Activated CD8-positive, alpha-beta memory T cell treated with anti-CD3 and anti-CD28 coated beads, Interleukin-2, amount 10 ng/mL, durations not matched to agents 7 days and 5 days (primary cell): Measurements from ENCODE around the gene SF3A1. TPM values are rescaled to one million over a fixed set of nuclear protein-coding genes. Genes with fewer than 3 reads are reported as not detected.

Experiments
- ATAC-seq: fragments of 150-1000 bp; cut with Tn5 transposase; one replicate; pipeline ENCODE4 v1.10.0; 2021; ENCODE audit warnings: moderate library complexity
- CTCF ChIA-PET: fragments of 350-600 bp; sonication (Branson Sonifier 250); formaldehyde crosslinking; loops from one replicate; lab custom pipeline; 2021; ENCODE audit warnings: antibody characterized with exemption; lab: Charles Lee
- DNase-seq: peaks from one replicate; pipeline ENCODE4 v3.0.0-alpha.2; 2020
- H3K27ac Mint-ChIP-seq: one replicate; pipeline ENCODE4 v1.8.0; 2021; ENCODE audit warnings: mild to moderate bottlenecking, mixed read lengths
- H3K27me3 Mint-ChIP-seq: one replicate; pipeline ENCODE4 v1.8.0; 2021; ENCODE audit warnings: mixed read lengths
- H3K36me3 Mint-ChIP-seq: one replicate; pipeline ENCODE4 v1.8.0; 2021; ENCODE audit warnings: mild to moderate bottlenecking, mixed read lengths
- H3K4me1 Mint-ChIP-seq: one replicate; pipeline ENCODE4 v1.8.0; 2021; ENCODE audit warnings: mixed read lengths
- H3K4me3 Mint-ChIP-seq: one replicate; pipeline ENCODE4 v1.8.0; 2021; ENCODE audit warnings: mild to moderate bottlenecking, moderate library complexity, mixed read lengths
- H3K9me3 Mint-ChIP-seq: one replicate; pipeline ENCODE4 v1.8.0; 2022; ENCODE audit warnings: low read depth, mixed read lengths
- total RNA-seq, 2 experiments: library from RNA; stranded (reverse); gene quantifications; one replicate each; pipeline ENCODE4 v1.2.3, GENCODE V29; 2021

Gene SF3A1
- total RNA-seq, 2 experiments from 2014 or later = 214 to 267 TPM

- no peak overlapping the region for H3K27ac Mint-ChIP-seq
- peaks cover 9% of the 10 kb centered on the region for H3K4me1 Mint-ChIP-seq
- no peaks in the 10 kb centered on the region for H3K36me3 Mint-ChIP-seq
- H3K4me3 Mint-ChIP-seq = no peak overlapping the region
- ATAC-seq = peak; percentile 49
- no peaks in the 10 kb centered on the region for H3K27me3 Mint-ChIP-seq
- CTCF ChIA-PET = interaction anchor here (0.9 to 21.5 kb wide), 3 partner anchors 10 to 95 kb away, joined by 3 to 508 read pairs (median 12); partner anchors contain the start of gene CASTOR1
- no peaks in the 10 kb centered on the region for H3K9me3 Mint-ChIP-seq
- DNase-seq = peak; percentile 54
Measured at GRCh38 chr22:30381264-30381663, 24.6 kb upstream of the SF3A1 start.

DNA sequence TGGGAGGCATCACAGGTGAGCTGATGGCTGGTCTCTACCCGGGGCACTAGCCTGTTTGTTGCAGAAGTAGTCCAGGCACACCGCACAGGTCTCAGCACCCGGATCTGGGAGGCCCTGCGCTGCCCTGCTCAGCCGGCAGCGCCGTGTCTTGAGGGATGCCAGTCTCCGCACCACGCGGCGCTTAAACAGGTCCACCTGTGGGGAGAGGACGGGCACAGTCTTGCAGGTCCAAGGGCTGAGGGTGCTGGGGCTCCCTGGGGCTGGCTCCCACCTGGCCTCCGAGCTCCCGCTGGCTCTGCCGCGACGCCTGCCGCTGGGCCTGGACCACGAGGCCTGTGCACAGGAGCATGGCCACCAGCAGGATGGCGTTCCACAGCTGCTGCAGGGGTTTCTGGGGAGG, 23.3 kb upstream of the SF3A1 start:
- Mint-ChIP-seq H3K9me3 (no peaks in the 10 kb centered on the region), H3K27me3 (no peaks in the 10 kb centered on the region), H3K4me1 (peaks cover 7% of the 10 kb centered on the region), H3K27ac (no peak overlapping the region), H3K4me3 (no peak overlapping the region), H3K36me3 (no peaks in the 10 kb centered on the region)
- CTCF ChIA-PET = interaction anchor here (0.7 to 21.5 kb wide), 2 partner anchors 9 to 93 kb away, joined by 4 to 508 read pairs; partner anchors contain the start of gene CASTOR1
- DNase-seq (no peak), ATAC-seq (no peak)

DNA sequence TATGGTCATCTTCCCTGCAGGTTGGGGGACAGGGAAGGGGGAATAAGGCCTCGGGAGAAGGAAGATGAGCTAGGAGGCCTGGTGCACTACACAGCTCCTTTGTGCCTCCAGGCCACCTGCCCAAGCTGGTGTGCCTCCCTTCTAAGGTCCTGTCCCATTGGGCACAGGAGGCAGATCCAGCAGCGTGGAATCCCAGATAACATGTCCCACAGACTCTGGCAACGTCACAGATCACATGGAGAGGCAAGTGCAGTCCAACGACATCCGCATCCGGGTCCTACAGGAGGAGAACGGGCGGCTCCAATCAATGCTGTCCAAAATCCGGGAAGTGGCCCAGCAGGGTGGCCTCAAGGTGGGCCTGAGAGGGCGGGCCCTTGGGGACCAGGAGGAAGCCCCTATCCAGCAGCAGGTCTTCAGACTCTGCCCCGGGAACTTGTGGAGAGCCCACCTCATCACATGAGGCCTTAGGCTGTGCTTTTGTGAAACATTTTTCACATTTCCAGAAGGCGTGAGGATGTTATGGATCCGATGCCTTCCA, 18.7 kb upstream of the SF3A1 start:
- CTCF ChIA-PET = interaction anchor here (1.2 to 2.2 kb wide), 4 partner anchors 12 to 112 kb away, joined by 3 to 12 read pairs (median 3); no protein-coding TSS in a partner anchor
- ATAC-seq (no peak), DNase-seq (no peak)
- H3K36me3 Mint-ChIP-seq = no peaks in the 10 kb centered on the region
- H3K4me3 Mint-ChIP-seq = no peak overlapping the region
- H3K27ac Mint-ChIP-seq = no peak overlapping the region
- H3K9me3 Mint-ChIP-seq = no peaks in the 10 kb centered on the region
- no peaks in the 10 kb centered on the region for H3K27me3 Mint-ChIP-seq
- no peaks in the 10 kb centered on the region for H3K4me1 Mint-ChIP-seq

DNA sequence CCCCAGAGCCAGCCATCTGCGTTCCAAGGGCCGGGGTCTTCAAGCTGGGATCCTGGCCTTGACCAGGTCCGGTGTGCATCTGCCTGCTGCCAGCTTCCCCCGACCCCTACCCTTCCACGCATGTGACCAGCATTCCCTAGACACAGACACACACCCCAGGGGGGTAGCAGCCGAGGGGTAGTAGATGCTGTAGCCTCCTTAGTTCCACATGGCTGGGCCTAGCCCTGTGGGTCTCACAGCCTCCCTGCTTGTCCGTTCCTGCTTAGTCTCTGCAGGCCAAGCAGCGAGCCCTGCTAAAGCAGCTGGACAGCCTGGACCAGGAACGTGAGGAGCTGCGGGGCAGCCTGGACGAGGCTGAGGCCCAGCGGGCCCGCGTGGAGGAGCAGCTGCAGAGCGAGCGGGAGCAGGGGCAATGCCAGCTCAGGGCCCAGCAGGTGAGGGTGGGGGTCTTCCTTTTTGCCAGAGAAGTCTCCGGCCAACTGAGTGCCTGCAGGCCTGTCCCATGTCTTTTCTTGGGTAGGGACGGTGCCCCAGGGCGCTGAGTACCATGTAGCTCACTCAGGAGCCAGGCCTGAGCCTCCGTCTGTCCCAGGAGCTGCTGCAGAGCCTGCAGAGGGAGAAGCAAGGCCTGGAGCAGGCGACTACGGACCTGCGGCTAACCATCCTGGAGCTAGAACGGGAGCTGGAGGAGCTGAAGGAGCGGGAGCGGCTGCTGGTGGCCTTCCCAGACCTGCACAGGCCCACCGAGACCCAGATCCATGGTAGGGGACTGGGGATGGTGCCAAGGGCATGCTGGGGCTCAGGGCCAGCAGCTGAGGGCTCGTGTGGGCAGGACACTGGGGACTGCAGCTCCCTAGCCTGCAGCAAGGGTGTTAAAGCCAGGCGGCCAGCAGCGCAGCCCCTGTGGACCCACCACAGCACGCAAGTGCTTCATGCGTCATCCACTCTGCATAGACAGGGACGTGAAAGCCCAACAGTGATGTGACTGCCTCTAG, 16.9 kb upstream of the SF3A1 start:
- H3K27ac Mint-ChIP-seq = no peak overlapping the region
- ATAC-seq = no peak
- DNase-seq = no peak
- no peak overlapping the region for H3K4me3 Mint-ChIP-seq
- H3K27me3 Mint-ChIP-seq = no peaks in the 10 kb centered on the region
- no peaks in the 10 kb centered on the region for H3K9me3 Mint-ChIP-seq
- H3K4me1 Mint-ChIP-seq = no peaks in the 10 kb centered on the region
- no peaks in the 10 kb centered on the region for H3K36me3 Mint-ChIP-seq
- CTCF ChIA-PET = interaction anchor here (1.6 to 2.2 kb wide), 3 partner anchors 14 to 86 kb away, joined by 3 to 12 read pairs (median 5); no protein-coding TSS in a partner anchor

GRCh38 chr22:30372915-30373314, 16.2 kb upstream of the SF3A1 start:
- Mint-ChIP-seq H3K27me3 (no peaks in the 10 kb centered on the region), H3K4me1 (no peaks in the 10 kb centered on the region), H3K36me3 (no peaks in the 10 kb centered on the region), H3K9me3 (no peaks in the 10 kb centered on the region), H3K27ac (no peak overlapping the region), H3K4me3 (no peak overlapping the region)
- ATAC-seq = no peak
- DNase-seq = no peak
- CTCF ChIA-PET = interaction anchor here (1.8 kb wide), 1 partner anchor 15 kb away, joined by 5 read pairs; no protein-coding TSS in a partner anchor

DNA sequence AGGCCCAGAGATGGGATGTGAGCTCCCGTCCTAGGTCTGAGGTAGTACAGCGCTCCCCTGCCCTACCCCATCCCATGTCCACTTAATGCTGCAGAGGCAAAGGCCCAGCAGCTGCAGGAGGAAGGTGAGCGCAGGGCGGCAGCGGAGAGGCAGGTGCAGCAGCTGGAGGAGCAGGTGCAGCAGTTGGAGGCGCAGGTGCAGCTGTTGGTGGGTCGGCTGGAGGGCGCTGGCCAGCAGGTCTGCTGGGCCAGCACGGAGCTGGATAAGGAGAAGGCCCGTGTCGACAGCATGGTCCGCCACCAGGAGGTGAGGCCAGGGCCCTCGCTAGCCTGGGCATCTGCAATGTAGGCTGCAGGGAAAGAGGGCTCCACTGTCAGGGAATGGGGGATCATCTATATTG, 15.3 kb upstream of the SF3A1 start:
- CTCF ChIA-PET = interaction anchor here (1.8 kb wide), 1 partner anchor 16 kb away, joined by 5 read pairs; no protein-coding TSS in a partner anchor

GRCh38 chr22:30371321-30371720, 14.6 kb upstream of the SF3A1 start:
- no peak overlapping the region for H3K27ac Mint-ChIP-seq
- H3K27me3 Mint-ChIP-seq = no peaks in the 10 kb centered on the region
- no peaks in the 10 kb centered on the region for H3K4me1 Mint-ChIP-seq
- H3K9me3 Mint-ChIP-seq = no peaks in the 10 kb centered on the region
- ATAC-seq (no peak), DNase-seq (no peak)
- no peaks in the 10 kb centered on the region for H3K36me3 Mint-ChIP-seq
- CTCF ChIA-PET = interaction anchor here (1.8 kb wide), 1 partner anchor 16 kb away, joined by 5 read pairs; no protein-coding TSS in a partner anchor
- no peak overlapping the region for H3K4me3 Mint-ChIP-seq

More for the DNA sequence above, 15.3 kb upstream of the SF3A1 start:
- Mint-ChIP-seq H3K4me3 (no peak overlapping the region), H3K27ac (no peak overlapping the region), H3K4me1 (no peaks in the 10 kb centered on the region), H3K9me3 (no peaks in the 10 kb centered on the region), H3K27me3 (no peaks in the 10 kb centered on the region), H3K36me3 (no peaks in the 10 kb centered on the region)
- no peak for ATAC-seq
- no peak for DNase-seq

GRCh38 chr22:30370641-30371230, 14.0 kb upstream of the SF3A1 start:
- CTCF ChIA-PET = no interaction called here
- H3K27ac Mint-ChIP-seq = no peak overlapping the region
- no peaks in the 10 kb centered on the region for H3K27me3 Mint-ChIP-seq
- no peaks in the 10 kb centered on the region for H3K36me3 Mint-ChIP-seq
- ATAC-seq (no peak), DNase-seq (no peak)
- no peak overlapping the region for H3K4me3 Mint-ChIP-seq
- no peaks in the 10 kb centered on the region for H3K9me3 Mint-ChIP-seq
- no peaks in the 10 kb centered on the region for H3K4me1 Mint-ChIP-seq

GRCh38 chr22:30368420-30368819, 11.7 kb upstream of the SF3A1 start:
- CTCF ChIA-PET = interaction anchor here (1.2 to 1.8 kb wide), 6 partner anchors 9 to 113 kb away, joined by 3 to 9 read pairs (median 3); partner anchors contain the start of gene SF3A1
- Mint-ChIP-seq H3K27ac (no peak overlapping the region), H3K36me3 (no peaks in the 10 kb centered on the region), H3K9me3 (no peaks in the 10 kb centered on the region), H3K4me1 (no peaks in the 10 kb centered on the region), H3K27me3 (no peaks in the 10 kb centered on the region), H3K4me3 (no peak overlapping the region)
- ATAC-seq (no peak), DNase-seq (no peak)

DNA sequence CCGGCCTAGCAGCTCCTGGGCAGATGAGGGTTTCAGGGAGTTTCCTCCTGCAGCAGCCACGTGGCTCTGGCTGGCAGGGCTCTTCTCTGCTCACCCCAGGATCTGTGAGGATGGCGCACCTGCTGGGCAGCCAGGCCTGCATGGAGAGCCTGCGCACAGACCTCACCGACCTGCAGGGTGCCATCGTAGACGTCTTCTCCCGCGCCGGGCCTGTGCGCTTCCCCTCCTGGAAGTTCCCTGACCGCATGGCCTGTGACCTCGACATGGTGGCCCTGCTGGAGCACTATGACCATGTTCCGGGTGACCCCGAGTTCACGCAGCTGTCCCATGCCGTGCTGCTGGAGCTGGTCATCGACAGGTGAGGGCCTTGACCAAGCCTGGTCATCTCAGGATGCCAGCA, 9.2 kb upstream of the SF3A1 start:
- CTCF ChIA-PET = interaction anchor here (1.7 kb wide), 1 partner anchor 78 kb away, joined by 8 read pairs; no protein-coding TSS in a partner anchor
- Mint-ChIP-seq H3K27ac (no peak overlapping the region), H3K27me3 (no peaks in the 10 kb centered on the region), H3K4me1 (peaks cover 7% of the 10 kb centered on the region), H3K36me3 (no peaks in the 10 kb centered on the region), H3K4me3 (no peak overlapping the region), H3K9me3 (no peaks in the 10 kb centered on the region)
- DNase-seq (no peak), ATAC-seq (no peak)

- Mint-ChIP-seq H3K27ac (peak overlapping the region; percentile 28), H3K9me3 (no peaks in the 10 kb centered on the region), H3K27me3 (no peaks in the 10 kb centered on the region), H3K4me3 (no peak overlapping the region), H3K36me3 (no peaks in the 10 kb centered on the region), H3K4me1 (peaks cover 11% of the 10 kb centered on the region)
- DNase-seq (no peak), ATAC-seq (no peak)
- CTCF ChIA-PET = interaction anchor here (2.2 kb wide), 1 partner anchor 74 kb away, joined by 8 read pairs; the partner anchor contains the start of gene CASTOR1
Measured at GRCh38 chr22:30362651-30363281, 6.1 kb upstream of the SF3A1 start.

DNA sequence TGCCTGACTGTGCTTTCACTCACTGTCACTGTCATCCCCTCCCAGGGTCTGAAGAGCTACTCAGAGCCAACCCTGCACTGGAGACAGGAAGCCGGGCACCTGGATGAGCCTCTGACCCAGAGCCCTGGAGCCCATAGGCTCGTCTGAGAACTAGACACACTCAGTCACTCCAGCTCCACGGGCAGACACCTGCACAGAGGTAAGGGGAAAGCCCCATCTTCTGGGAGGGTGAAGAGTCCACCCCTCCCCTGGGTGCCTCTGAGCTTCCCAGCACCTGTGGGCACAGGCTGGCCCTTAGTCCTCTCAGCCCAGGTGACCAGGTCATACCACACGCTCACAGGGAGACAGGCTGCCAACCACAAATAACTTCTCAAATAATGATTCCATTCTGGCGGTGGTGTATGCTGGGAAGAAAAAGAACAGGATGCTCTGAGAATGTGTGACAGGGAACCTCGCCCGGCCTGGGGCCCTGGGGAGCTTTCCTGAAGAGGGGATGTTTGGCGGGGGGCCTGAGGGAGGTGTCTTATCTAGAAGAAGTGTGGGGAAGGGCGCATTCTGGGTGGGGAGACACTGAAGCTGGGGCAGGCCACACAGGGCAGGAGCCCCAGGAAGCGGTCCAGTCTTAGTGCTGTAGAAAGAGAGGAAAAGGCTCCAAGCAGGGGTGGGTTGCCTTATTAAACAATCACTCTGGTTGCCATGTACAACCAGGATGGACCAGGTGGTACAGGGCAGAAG, 5.4 kb upstream of the SF3A1 start:
- Mint-ChIP-seq H3K27me3 (no peaks in the 10 kb centered on the region), H3K4me3 (no peak overlapping the region), H3K36me3 (no peaks in the 10 kb centered on the region), H3K27ac (no peak overlapping the region), H3K9me3 (no peaks in the 10 kb centered on the region), H3K4me1 (peaks cover 14% of the 10 kb centered on the region)
- DNase-seq (no peak), ATAC-seq (no peak)
- CTCF ChIA-PET = interaction anchor here (2.2 kb wide), 1 partner anchor 73 kb away, joined by 8 read pairs; the partner anchor contains the start of gene CASTOR1
